Neural cell (in vitro differentiated cells): ENCODE measurements around the gene TNIP2. TPM values are rescaled to one million over a fixed set of nuclear protein-coding genes. Genes with fewer than 3 reads are reported as not detected.

Experiments used
- H2AFZ ChIP-seq: fragments of 200-600, 300-800 bp; sonication (generic), shearing (Covaris generic); 2 replicates; pipeline ENCODE4 v1.6.0; 2014; ENCODE audit warnings: low read depth, mild to moderate bottlenecking, antibody characterized with exemption, low read length, moderate library complexity
- H3F3A ChIP-seq: fragments of 200-600 bp; shearing (Covaris generic); 2 replicates; pipeline ENCODE4 v1.6.1; 2016; ENCODE audit warnings: mild to moderate bottlenecking, moderate library complexity, mixed read lengths, antibody characterized with exemption, low read length; ENCODE audit not compliant: insufficient read depth, poor library complexity, severe bottlenecking
- H3K27ac ChIP-seq: fragments of 200-600, 300-800 bp; sonication (generic), shearing (Covaris generic); 2 replicates; pipeline ENCODE4 v1.5.1; 2014; ENCODE audit warnings: mild to moderate bottlenecking, low read length, moderate library complexity
- H3K27me3 ChIP-seq: fragments of 300-800, 200-600 bp; sonication (generic), shearing (Covaris generic); 2 replicates; pipeline ENCODE4 v1.6.0; 2014; ENCODE audit warnings: mild to moderate bottlenecking, low read depth, low read length, moderate library complexity; ENCODE audit not compliant: insufficient read depth
- H3K36me3 ChIP-seq: fragments of 300-800, 200-600 bp; sonication (generic), shearing (Covaris generic); 2 replicates; pipeline ENCODE4 v1.5.1; 2014; ENCODE audit warnings: mild to moderate bottlenecking, antibody characterized with exemption, low read length, moderate library complexity; ENCODE audit not compliant: insufficient read depth
- H3K4me2 ChIP-seq: fragments of 300-800, 200-600 bp; sonication (generic), shearing (Covaris generic); 2 replicates; pipeline ENCODE4 v1.6.0; 2014; ENCODE audit warnings: mild to moderate bottlenecking, low read length
- H3K4me3 ChIP-seq: fragments of 300-800, 200-600 bp; sonication (generic), shearing (Covaris generic); 2 replicates; pipeline ENCODE4 v1.5.1; 2014; ENCODE audit warnings: mild to moderate bottlenecking, low read length, moderate library complexity
- H3K79me2 ChIP-seq: fragments of 200-600 bp; shearing (Covaris generic); replicated peaks from 2 replicates; pipeline ENCODE4 v1.6.0; 2014; ENCODE audit warnings: mild to moderate bottlenecking, low read length, moderate library complexity; ENCODE audit not compliant: insufficient read depth
- H3K9ac ChIP-seq: fragments of 300-800, 200-600 bp; sonication (generic), shearing (Covaris generic); 2 replicates; pipeline ENCODE4 v1.6.1; 2016; ENCODE audit warnings: mild to moderate bottlenecking, low read length, mixed read lengths
- H3K9me2 ChIP-seq: fragments of 200-600 bp; shearing (Covaris generic); 2 replicates; pipeline ENCODE4 v1.6.1; 2016; ENCODE audit warnings: mild to moderate bottlenecking, low read length, mixed read lengths; ENCODE audit not compliant: insufficient read depth
- H3K9me3 ChIP-seq: fragments of 200-600, 300-800 bp; sonication (generic), shearing (Covaris generic); 2 replicates; pipeline ENCODE4 v1.6.1; 2016; ENCODE audit warnings: mild to moderate bottlenecking, mixed run types, low read length, moderate library complexity, mixed read lengths
- H4K20me1 ChIP-seq: fragments of 200-600 bp; shearing (Covaris generic); 2 replicates; pipeline ENCODE4 v1.6.1; 2016; ENCODE audit warnings: mild to moderate bottlenecking, mixed run types; ENCODE audit not compliant: insufficient read depth
- CTCF ChIP-seq: fragments of 450-650 bp; IDR thresholded peaks from 2 replicates; pipeline ENCODE4 v1.5.1; 2014; ENCODE audit warnings: antibody characterized with exemption, mild to moderate bottlenecking, moderate library complexity; ENCODE audit not compliant: poor library complexity, severe bottlenecking
- EP300 ChIP-seq: fragments of 450-650 bp; conservative IDR thresholded peaks from 2 replicates; pipeline ENCODE4 v1.6.1; 2014; ENCODE audit warnings: antibody characterized with exemption, mild to moderate bottlenecking, moderate library complexity; ENCODE audit not compliant: poor library complexity, severe bottlenecking
- EZH2 ChIP-seq: fragments of 200-600, 300-800 bp; shearing (Covaris generic), sonication (generic); IDR thresholded peaks from 2 replicates; pipeline ENCODE4 v1.6.1; 2014; ENCODE audit warnings: antibody characterized with exemption, low read length, borderline replicate concordance, mild to moderate bottlenecking; ENCODE audit not compliant: insufficient read depth, poor library complexity, severe bottlenecking
- MXI1 ChIP-seq: fragments of 450-650 bp; conservative IDR thresholded peaks from 2 replicates; pipeline ENCODE4 v1.6.1; 2014; ENCODE audit warnings: antibody characterized with exemption, mild to moderate bottlenecking; ENCODE audit not compliant: poor library complexity, severe bottlenecking
- POLR2AphosphoS5 ChIP-seq: IDR thresholded peaks from 2 replicates; pipeline ENCODE4 v1.6.1; 2012
- RAD21 ChIP-seq: fragments of 450-650 bp; conservative IDR thresholded peaks from 2 replicates; pipeline ENCODE4 v1.6.1; 2014; ENCODE audit warnings: antibody characterized with exemption, mild to moderate bottlenecking, moderate library complexity
- REST ChIP-seq: IDR thresholded peaks from 2 replicates; pipeline ENCODE4 v1.6.1; 2012; ENCODE audit warnings: borderline replicate concordance
- SMC3 ChIP-seq: fragments of 450-650 bp; conservative IDR thresholded peaks from 2 replicates; pipeline ENCODE4 v1.6.1; 2014; ENCODE audit warnings: antibody characterized with exemption, mild to moderate bottlenecking, moderate library complexity; ENCODE audit not compliant: poor library complexity
- TAF1 ChIP-seq: IDR thresholded peaks from 2 replicates; pipeline ENCODE4 v1.6.1; 2012; ENCODE audit warnings: low read depth
- polyA plus RNA-seq: library from polyadenylated mRNA; depleted of rRNA; stranded (reverse); fragments of >200 nt; gene quantifications from 2 replicates; pipeline ENCODE4 v1.2.3, GENCODE V29; 2014

TNIP2 gene
- polyA plus RNA-seq, 1 donor from 2014 or later: 13.0 TPM

- H3K79me2 ChIP-seq: no peaks in the 10 kb centered on the region
- H3K36me3 ChIP-seq: peaks cover 7% of the 10 kb centered on the region
- H3K27me3 ChIP-seq: no peaks in the 10 kb centered on the region
- H3F3A ChIP-seq: no peaks in the 10 kb centered on the region
- no peak overlapping the region for H3K4me3 ChIP-seq
- no peaks in the 10 kb centered on the region for H4K20me1 ChIP-seq
- no peak overlapping the region for H2AFZ ChIP-seq
- no peak overlapping the region for H3K4me2 ChIP-seq
- no peak overlapping the region for H3K27ac ChIP-seq
- no peaks in the 10 kb centered on the region for H3K9me3 ChIP-seq
- no peak overlapping the region for H3K9ac ChIP-seq
- TF ChIP-seq REST: no peak
- no peak for TF ChIP-seq CTCF
- TF ChIP-seq EP300: no peak
- TF ChIP-seq MXI1: no peak
- no peak for TF ChIP-seq EZH2
- no peak for TF ChIP-seq RAD21
- TF ChIP-seq TAF1: no peak
- no peak for TF ChIP-seq SMC3
- no peak for TF ChIP-seq POLR2AphosphoS5
- H3K9me2 ChIP-seq: no peaks in the 10 kb centered on the region
Observed at GRCh38 chr4:2697995-2698414, 58.1 kb downstream of the TNIP2 start.

- Histone ChIP-seq H3K36me3 (peaks cover 7% of the 10 kb centered on the region), H3K4me2 (no peak overlapping the region), H4K20me1 (no peaks in the 10 kb centered on the region), H3K9me2 (no peaks in the 10 kb centered on the region), H3K79me2 (no peaks in the 10 kb centered on the region), H3K27ac (no peak overlapping the region), H3F3A (no peaks in the 10 kb centered on the region), H3K4me3 (no peak overlapping the region), H3K9me3 (no peaks in the 10 kb centered on the region), H2AFZ (no peak overlapping the region), H3K27me3 (no peaks in the 10 kb centered on the region), H3K9ac (no peak overlapping the region)
- no peak for TF ChIP-seq RAD21
- no peak for TF ChIP-seq SMC3
- no peak for TF ChIP-seq EZH2
- no peak for TF ChIP-seq REST
- TF ChIP-seq EP300: no peak
- no peak for TF ChIP-seq TAF1
- TF ChIP-seq MXI1: no peak
- TF ChIP-seq POLR2AphosphoS5: no peak
- TF ChIP-seq CTCF: no peak
Observed at GRCh38 chr4:2696423-2696822, 59.7 kb downstream of the TNIP2 start.
